Psoas muscle (tissue), 8 donors: ENCODE results near the gene CLMN. TPM values are rescaled to one million over a fixed set of nuclear protein-coding genes. Genes with fewer than 3 reads are reported as not detected.

Experiments used
- ATAC-seq, 4 donors: fragments of 200-7000 bp; cut with Tn5 transposase; one replicate each; pipeline ENCODE4 v1.9.1; 2020; ENCODE audit warnings: moderate library complexity in 3 of 4, mild to moderate bottlenecking in 2 of 4
- DNase-seq, 2 donors: peaks; one replicate each; pipeline ENCODE4 v3.0.0-alpha.2; 2020
- H3K27ac ChIP-seq: fragments of 200-600 bp; one replicate; pipeline ENCODE4 v1.8.0; 2022
- H3K27me3 ChIP-seq, 3 donors: fragments of 200-600 bp in 1 of 3; one replicate each; pipeline versions ENCODE4 v1.6.1 to v1.8.0; 2013 to 2022; ENCODE audit warnings: low read length in 2 of 3, mild to moderate bottlenecking in 2 of 3, moderate library complexity in 1 of 3; ENCODE audit not compliant: insufficient read depth in 3 of 3
- H3K36me3 ChIP-seq, 2 donors: fragments of 200-600 bp in 1 of 2; one replicate each; pipeline versions ENCODE4 v1.6.1 to v1.8.0; 2013 to 2022; ENCODE audit warnings: low read depth in 1 of 2, mild to moderate bottlenecking in 1 of 2, moderate library complexity in 1 of 2; ENCODE audit not compliant: insufficient read depth in 1 of 2
- H3K4me1 ChIP-seq: fragments of 200-600 bp; one replicate; pipeline ENCODE4 v1.8.0; 2022
- H3K4me3 ChIP-seq: fragments of 200-600 bp; one replicate; pipeline ENCODE4 v1.8.0; 2022; ENCODE audit warnings: mild to moderate bottlenecking
- H3K9me3 ChIP-seq: fragments of 200-600 bp; one replicate; pipeline ENCODE4 v1.8.0; 2022
- CTCF ChIP-seq: fragments of 200-600 bp; IDR thresholded peaks from one replicate; pipeline ENCODE4 v1.8.0; 2022; ENCODE audit warnings: antibody characterized with exemption
- WGBS, 3 donors: extraction: QIAGEN DNeasy Blood & Tissue Kit; methylation state at CpG; one replicate each; pipeline versions ENCODE4 v1.1.6 to v1.1.7; 2013; 5-methylcytosine and 5-hydroxymethylcytosine counted together
- intact Hi-C, 2 donors: fragments of 100-400 bp; cut with DNase I; formaldehyde crosslinking; loops; one replicate each; pipeline versions ENCODE4 v1.11.0 to v1.14.2; 2022
- polyA plus RNA-seq, 3 donors: library from polyadenylated mRNA; stranded (reverse); fragments of 200-250 nt; gene quantifications; one replicate each; pipeline ENCODE4 v1.2.3, GENCODE V29; 2013
- total RNA-seq, 4 donors: library from RNA; stranded (reverse); fragmentation: NEBNext Ultra II Directional in 2 of 4; extraction: Animal tissue kit (Norgen Biotek cat#: 25700) in 2 of 4; gene quantifications; one replicate each; pipeline versions ENCODE4 v1.2.1 to v1.2.4, GENCODE V29; 2021 to 2023
- donor health status: healthy with polysubstance abuse.
- donor health status: DM: no; HTN: no; CAD: no; lungs with moderate emphysema.
- donor health status: Bipolar disorder and iron deficiency.
- donor health status: healthy.
- donor health status: DM: yes; HTN: yes; CAD: no.
- donor health status: DM: no; HTN: no; CAD: no.
- donor health status: DM: no; HTN: no; CAD: no.
- donor health status: DM: yes; HTN: yes; CAD: no.

Gene CLMN
- total and polyA plus RNA-seq, 7 donors = 1.7 to 9.6 (median 3.9) TPM

DNA sequence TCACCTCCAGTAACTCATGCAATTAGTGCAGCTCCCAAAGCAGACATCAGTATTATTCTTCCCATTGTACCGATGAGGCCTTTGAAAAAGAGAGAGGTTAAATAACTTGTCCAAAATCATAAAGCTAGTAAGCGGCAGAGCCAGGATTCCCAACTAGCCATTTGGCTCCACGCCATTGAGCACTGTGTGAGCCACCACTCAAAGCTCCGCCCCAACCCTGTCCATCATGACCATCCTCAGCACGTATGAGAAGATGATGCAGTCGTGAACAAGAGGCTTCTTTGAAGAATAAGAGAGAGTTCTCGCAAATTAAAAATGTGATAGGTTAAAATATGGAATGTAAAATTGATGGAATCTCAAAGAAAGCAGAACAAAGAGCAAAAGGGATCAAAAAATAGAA, 14.6 kb downstream of the CLMN start:
- ATAC-seq = no peak
- Histone ChIP-seq H3K4me1 (no peaks in the 10 kb centered on the region), H3K4me3 (no peak overlapping the region), H3K27ac (no peak overlapping the region), H3K9me3 (no peaks in the 10 kb centered on the region), H3K36me3 (no peaks in the 10 kb centered on the region), H3K27me3 (no peaks in the 10 kb centered on the region)
- WGBS, 3 donors = 83 to 86% (median 83%) methylated on average over 7 of the region's 7 CpGs
- intact Hi-C loops = no loop called here
- no peak for TF ChIP-seq CTCF
- no peak for DNase-seq

- H3K4me1 ChIP-seq = no peaks in the 10 kb centered on the region
- no peak overlapping the region for H3K27ac ChIP-seq
- 50 to 58% (median 57%) methylated on average over 3 of the region's 3 CpGs for WGBS, 3 donors
- DNase-seq (no peak), ATAC-seq (no peak)
- no peaks in the 10 kb centered on the region for H3K36me3 ChIP-seq
- intact Hi-C loops = no loop called here
- no peaks in the 10 kb centered on the region for H3K9me3 ChIP-seq
- no peak for TF ChIP-seq CTCF
- H3K27me3 ChIP-seq = no peaks in the 10 kb centered on the region
- H3K4me3 ChIP-seq = no peak overlapping the region
These were observed 15.4 kb downstream of the CLMN start for GRCh38 chr14:95304342-95304741.

GRCh38 chr14:95303552-95303951, 16.2 kb downstream of the CLMN start:
- intact Hi-C loops = no loop called here
- no peak for TF ChIP-seq CTCF
- Histone ChIP-seq H3K27me3 (no peaks in the 10 kb centered on the region), H3K36me3 (no peaks in the 10 kb centered on the region), H3K4me1 (no peaks in the 10 kb centered on the region), H3K4me3 (no peak overlapping the region), H3K9me3 (no peaks in the 10 kb centered on the region), H3K27ac (no peak overlapping the region)
- DNase-seq (no peak), ATAC-seq (no peak)
- WGBS, 3 donors = 23 to 33% (median 30%) methylated on average over 4 of the region's 4 CpGs

DNA sequence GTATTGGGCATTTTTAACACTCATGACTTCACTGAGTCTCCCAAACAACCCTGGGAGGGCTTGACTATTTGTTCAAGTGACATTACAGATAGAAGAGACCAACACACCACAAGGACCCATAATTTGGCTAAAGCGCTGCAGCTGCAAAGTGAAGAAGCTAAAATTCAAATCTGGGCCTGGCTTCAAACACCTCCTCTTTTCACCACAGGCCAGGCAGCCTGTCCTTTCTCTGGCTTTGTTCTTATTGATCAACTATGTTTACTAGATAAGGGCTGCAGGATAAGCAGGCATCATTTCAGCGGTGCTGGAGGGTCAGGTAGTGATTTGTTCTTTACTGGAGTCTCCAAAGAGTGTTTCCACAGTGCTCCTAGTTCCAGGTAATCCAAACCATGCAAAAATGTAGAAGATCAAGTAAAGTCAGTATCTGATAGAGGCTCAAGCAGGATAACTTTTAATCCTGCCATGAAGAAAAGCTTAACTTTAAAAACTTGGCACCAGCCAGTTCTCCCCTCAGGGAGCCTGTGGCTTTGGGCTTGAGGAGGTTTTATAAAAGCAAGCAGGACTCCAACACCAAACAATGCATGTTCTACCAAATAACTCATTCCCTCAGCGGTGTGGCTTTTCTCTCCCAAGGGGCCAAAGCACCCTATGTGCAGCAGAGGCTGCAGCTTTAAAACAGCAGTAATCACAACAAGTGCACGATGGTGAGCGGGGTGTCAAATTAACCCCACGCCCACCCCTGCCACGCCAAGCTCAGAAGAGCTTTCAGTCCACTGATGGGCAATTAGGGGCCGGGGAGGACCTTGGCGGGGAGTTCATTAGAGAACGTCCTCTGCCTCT, 16.8 kb downstream of the CLMN start:
- no peak overlapping the region for H3K27ac ChIP-seq
- 59 to 67% (median 62%) methylated on average over 10 of the region's 10 CpGs for WGBS, 3 donors
- H3K4me1 ChIP-seq = no peaks in the 10 kb centered on the region
- no peak for TF ChIP-seq CTCF
- intact Hi-C loops = no loop called here
- no peak for DNase-seq
- ATAC-seq = no peak
- H3K9me3 ChIP-seq = no peaks in the 10 kb centered on the region
- H3K36me3 ChIP-seq = no peaks in the 10 kb centered on the region
- no peaks in the 10 kb centered on the region for H3K27me3 ChIP-seq
- H3K4me3 ChIP-seq = no peak overlapping the region
